ENCODE results near the gene DOCK6.

The DOCK6 gene

GRCh38 chr19:11273989-11274388 lies 11.7 kb upstream of the DOCK6 start:
- DNase-seq (ENCODE audit: low spot score): no peak

- no peak for DNase-seq (ENCODE audit: low spot score)
Measured at GRCh38 chr19:11273296-11273695, 11.0 kb upstream of the DOCK6 start.

GRCh38 chr19:11269408-11269807 lies 7.1 kb upstream of the DOCK6 start:
- no peak for DNase-seq (ENCODE audit: low spot score)

DNA sequence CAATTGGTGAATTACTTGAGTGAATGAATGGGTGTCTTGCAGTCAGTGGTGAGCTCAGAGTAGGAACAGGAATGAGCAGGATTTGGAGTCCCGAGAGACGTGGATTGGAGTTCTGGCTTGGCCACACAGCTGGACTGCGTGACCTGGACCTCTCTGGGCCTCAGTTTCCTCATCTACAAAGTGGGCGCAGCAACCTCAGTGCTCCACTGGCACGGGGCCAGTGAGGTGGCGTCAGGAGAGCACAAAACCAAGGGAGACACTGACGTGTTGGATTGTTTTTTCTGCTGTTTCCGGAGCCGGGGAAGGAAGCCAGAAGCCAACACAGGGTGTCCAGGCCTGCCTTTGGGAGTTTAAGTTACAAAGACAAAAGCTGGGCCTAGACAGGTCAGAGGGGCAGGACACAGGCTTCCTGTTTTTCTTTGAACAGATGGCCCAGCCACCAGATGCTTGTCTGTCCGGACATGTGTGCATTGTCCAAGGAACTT lies 6.5 kb upstream of the DOCK6 start:
- DNase-seq (ENCODE audit: low spot score): no peak

GRCh38 chr19:11267316-11268085 lies 5.2 kb upstream of the DOCK6 start:
- no peak for DNase-seq (ENCODE audit: low spot score)

DNA sequence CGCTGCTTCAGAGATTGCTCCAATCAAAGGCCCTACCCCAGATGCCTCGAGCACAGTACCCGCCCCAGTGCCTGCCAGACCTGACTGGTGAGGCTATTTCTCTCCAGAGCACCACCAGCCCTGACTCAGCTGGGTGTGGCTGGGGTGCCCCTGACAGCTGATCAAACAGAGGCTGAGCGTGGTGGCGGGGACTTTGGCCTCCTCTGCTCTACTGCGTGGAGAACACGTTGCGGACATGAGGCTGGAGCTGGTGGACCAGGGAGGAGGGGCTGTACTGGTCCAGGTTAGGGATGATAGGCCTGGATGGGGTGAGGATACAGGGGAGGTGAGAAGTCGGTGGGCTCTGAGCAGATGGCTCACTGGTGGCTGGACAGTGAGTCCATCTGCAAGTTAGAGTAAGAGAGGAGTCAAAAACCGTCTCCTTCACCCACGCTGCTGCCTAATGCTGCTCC lies 3.5 kb upstream of the DOCK6 start:
- DNase-seq (ENCODE audit: low spot score): no peak

GRCh38 chr19:11265177-11265784 lies 3.0 kb upstream of the DOCK6 start:
- no peak for DNase-seq (ENCODE audit: low spot score)

DNA sequence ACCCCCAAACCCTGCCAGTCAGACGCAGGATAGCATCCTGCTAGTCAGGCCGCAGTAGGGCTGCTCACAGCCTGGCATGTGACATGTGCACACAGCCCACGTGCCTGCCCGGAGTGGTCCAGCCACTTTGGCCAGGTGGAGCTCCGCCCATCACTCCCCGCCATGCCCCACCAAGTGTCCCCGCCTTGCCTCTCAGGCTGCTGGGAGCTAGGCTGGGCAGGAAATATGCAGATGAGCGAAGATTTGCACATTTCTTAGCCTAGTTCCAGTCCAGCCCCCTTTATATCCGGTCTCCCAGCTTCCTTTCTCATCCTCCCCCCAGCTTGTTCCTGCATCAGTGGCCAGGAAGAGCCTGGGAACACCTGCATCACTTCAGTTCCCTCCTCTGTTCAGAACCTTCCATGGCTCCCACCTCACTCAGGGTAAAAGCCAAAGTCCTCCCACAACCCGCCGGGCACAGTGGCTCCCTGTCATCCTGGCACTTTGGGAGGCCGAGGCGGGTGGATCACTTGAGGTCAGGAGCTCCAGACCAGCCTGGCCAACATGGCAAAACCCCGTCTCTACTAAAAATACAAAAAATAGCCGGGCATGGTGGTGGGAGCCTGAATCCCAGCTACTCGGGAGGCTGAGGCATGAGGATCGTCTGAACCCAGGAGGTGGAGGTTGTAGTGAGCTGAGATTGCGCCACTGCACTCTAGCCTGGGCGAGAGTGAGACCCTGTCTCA lies 2.3 kb upstream of the DOCK6 start:
- DNase-seq (ENCODE audit: low spot score): no peak

- no peak for DNase-seq (ENCODE audit: low spot score)
Measured at GRCh38 chr19:11263726-11264125, 1.4 kb upstream of the DOCK6 start.

GRCh38 chr19:11261431-11261970 lies 823 bp downstream of the DOCK6 start:
- DNase-seq (ENCODE audit: low spot score): no peak

DNA sequence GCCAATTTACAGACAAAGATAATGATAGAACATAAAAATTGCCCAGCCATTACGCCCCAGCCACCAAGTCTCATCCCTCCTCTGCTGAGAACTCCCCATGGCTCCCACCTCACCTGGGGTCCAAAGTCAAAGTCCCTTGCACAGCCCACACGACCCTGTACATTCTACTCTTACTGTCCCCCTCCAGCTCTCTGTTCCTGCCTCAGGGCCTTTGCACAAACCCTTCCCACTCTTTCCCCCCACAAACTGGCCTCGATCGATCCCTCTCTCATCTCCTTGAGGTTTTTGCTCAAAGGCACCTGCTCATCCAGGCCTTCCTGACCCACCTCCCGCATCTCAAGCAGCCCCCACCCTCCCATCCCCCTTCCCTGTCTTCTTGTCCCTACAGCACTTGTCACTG lies 1.3 kb downstream of the DOCK6 start:
- DNase-seq (ENCODE audit: low spot score): no peak

DNA sequence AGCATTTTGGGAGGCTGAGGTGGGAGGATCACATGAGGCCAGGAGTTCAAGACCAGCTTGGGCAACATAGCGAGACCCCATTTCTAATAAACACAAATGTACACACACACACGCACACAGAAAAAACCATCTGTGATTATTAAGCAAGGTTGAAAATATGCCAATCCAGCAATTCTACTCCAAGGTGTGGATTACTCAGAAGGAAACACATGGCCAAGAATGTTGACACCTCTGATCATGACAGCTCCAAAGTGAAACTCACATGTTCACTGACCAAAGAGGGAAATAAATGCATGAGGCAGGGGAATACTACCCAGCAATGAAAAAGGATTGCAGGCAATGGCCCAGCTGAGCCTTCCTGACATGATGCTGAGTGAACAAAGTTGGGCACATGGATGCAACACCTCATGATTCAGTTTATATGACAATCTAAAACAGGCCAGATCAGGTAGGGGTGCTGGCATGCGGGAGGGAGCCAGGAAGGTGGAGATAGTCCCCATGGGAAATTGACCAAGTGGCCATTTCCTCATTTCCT lies 4.4 kb downstream of the DOCK6 start:
- no peak for DNase-seq (ENCODE audit: low spot score)

GRCh38 chr19:11256189-11256588 lies 6.1 kb downstream of the DOCK6 start:
- peak; percentile 82 for DNase-seq (ENCODE audit: low spot score)

DNA sequence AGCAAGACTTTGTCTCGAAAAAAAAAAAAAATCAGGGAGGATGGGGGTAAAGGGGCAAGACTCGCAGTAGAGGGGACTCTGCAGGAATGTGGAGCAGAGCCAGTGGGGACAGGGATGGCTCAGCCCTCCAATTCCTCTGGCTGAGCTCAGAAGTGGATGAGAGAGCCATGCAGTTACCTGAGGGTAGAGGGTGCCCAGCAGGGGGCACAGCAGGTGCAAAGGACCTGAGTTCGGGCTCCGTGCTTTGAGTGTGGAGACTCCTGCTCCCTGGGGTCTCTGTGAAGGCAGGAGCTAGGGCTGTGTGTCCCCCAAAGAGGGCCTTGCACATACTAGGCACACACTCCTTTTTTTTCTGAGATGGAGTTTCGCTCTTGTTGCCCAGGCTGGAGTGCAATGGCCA lies 7.7 kb downstream of the DOCK6 start:
- DNase-seq (ENCODE audit: low spot score): peak; percentile 62

GRCh38 chr19:11252665-11253355 lies 9.5 kb downstream of the DOCK6 start:
- no peak for DNase-seq (ENCODE audit: low spot score)

DNA sequence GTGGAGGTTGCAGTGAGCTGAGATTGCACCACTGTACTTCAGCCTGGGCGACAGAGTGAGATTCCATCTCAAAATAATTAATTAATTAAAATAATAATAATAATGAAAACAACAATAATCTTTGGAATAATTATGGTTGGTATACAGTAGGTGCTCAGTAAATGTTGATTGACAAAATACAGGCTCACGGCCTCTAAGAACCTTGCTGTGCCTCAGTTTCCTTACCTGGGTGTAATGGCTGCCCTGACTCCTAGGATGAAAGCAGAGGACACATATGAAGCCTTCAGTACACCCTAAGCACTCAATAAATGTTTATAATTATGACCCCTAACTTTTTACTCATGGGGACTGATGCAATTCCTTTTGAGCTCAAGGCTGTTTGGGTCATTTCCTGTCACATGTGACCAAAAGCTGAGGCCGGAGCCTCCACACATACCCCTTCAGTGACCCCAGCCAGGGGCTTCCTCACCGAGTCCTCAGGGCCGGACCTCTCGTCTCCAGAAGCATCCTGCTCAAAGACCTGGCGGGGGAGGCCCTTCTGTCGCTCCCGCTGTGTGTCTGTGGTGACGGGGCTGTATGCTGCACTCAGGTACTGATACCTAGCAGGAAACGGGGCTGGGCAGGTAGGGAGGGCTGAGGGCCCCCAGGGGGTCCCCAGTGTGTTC lies 10.5 kb downstream of the DOCK6 start:
- DNase-seq (ENCODE audit: low spot score): no peak

- DNase-seq (ENCODE audit: low spot score): no peak
Measured at GRCh38 chr19:11251217-11251616, 11.1 kb downstream of the DOCK6 start.

- no peak for DNase-seq (ENCODE audit: low spot score)
Measured at GRCh38 chr19:11248852-11249251, 13.5 kb downstream of the DOCK6 start.

- DNase-seq (ENCODE audit: low spot score): no peak
Measured at GRCh38 chr19:11247934-11248333, 14.4 kb downstream of the DOCK6 start.

GRCh38 chr19:11247391-11247790 lies 14.9 kb downstream of the DOCK6 start:
- peak; percentile 79 for DNase-seq (ENCODE audit: low spot score)

GRCh38 chr19:11246941-11247340 lies 15.4 kb downstream of the DOCK6 start:
- DNase-seq (ENCODE audit: low spot score): no peak
